Right lobe of liver (tissue), 6 donors: ENCODE results near the gene NTM. TPM values are rescaled to one million over a fixed set of nuclear protein-coding genes. Genes with fewer than 3 reads are reported as not detected.
A peak's percentile ranks its signal among the peaks of the same experiment; 100 is the strongest.

Experiments
- ATAC-seq, 4 donors: fragments of 200-7000 bp; cut with Tn5 transposase; one replicate each; pipeline ENCODE4 v1.9.1; 2020; ENCODE audit warnings: mild to moderate bottlenecking in 4 of 4, moderate library complexity in 4 of 4
- DNase-seq, 3 donors: peaks; one replicate each; pipeline ENCODE4 v3.0.0-alpha.2; 2020
- H3K27ac ChIP-seq, 3 donors: fragments of 200-600 bp; one replicate each; pipeline ENCODE4 v1.8.0; 2022
- H3K27me3 ChIP-seq, 2 donors: fragments of 200-600 bp; one replicate each; pipeline ENCODE4 v1.8.0; 2022
- H3K36me3 ChIP-seq, 4 donors: fragments of 200-600 bp; sonication (generic) in 1 of 4; one replicate each; pipeline versions ENCODE4 v1.5.1 to v1.8.0; 2017 to 2022; ENCODE audit warnings: control low read depth in 1 of 4
- H3K4me1 ChIP-seq, 4 donors: fragments of 200-600 bp; sonication (generic) in 1 of 4; one replicate each; pipeline versions ENCODE4 v1.5.1 to v1.8.0; 2017 to 2022; ENCODE audit warnings: control low read depth in 1 of 4
- H3K4me3 ChIP-seq, 3 donors: fragments of 200-600 bp; one replicate each; pipeline ENCODE4 v1.8.0; 2022
- H3K9me3 ChIP-seq, 4 donors: fragments of 200-600 bp; sonication (generic) in 1 of 4; one replicate each; pipeline versions ENCODE4 v1.5.1 to v1.8.0; 2017 to 2022; ENCODE audit warnings: control low read depth in 1 of 4
- POLR2A ChIP-seq: fragments of 450-650 bp; IDR thresholded peaks from one replicate; pipeline ENCODE4 v1.6.1; 2017; ENCODE audit warnings: antibody characterized with exemption, mild to moderate bottlenecking
- WGBS: methylation state at CpG from one replicate; pipeline ENCODE4 v1.1.6; 2018; ENCODE audit warnings: low coverage, low lambda C conversion rate; ENCODE audit not compliant: insufficient coverage; ENCODE audit errors: missing lambda C conversion rate; 5-methylcytosine and 5-hydroxymethylcytosine counted together
- intact Hi-C, 2 donors: fragments of 100-400 bp; cut with DNase I; formaldehyde crosslinking; loops; one replicate each; pipeline versions ENCODE4 v1.11.2 to v1.14.1; 2022
- total RNA-seq, 6 experiments: library from RNA; depleted of rRNA in 2 of 6; stranded (reverse); fragments of >200 nt in 2 of 6; fragmentation: NEBNext Ultra II Directional in 3 of 6; extraction: Animal tissue kit (Norgen Biotek cat#: 25700) in 3 of 6; gene quantifications; one replicate each; pipeline versions ENCODE4 v1.1.0 to v1.2.4, GENCODE V29; 2016 to 2023
- TF ChIP-seq, protein P1 (sequence below), 4 donors: fragments of 200-600 bp in 3 of 4; fragments of 450-650 bp in 1 of 4; IDR thresholded peaks; one replicate each; pipeline versions ENCODE4 v1.5.1 to v1.8.0; 2016 to 2022; ENCODE audit warnings: antibody characterized with exemption in 4 of 4, mild to moderate bottlenecking in 2 of 4
- donor health status: DM: no; HTN: yes; CAD: no.
- donor health status: DM: no; HTN: no; CAD: no.
- donor health status: DM: no; HTN: no; CAD: no.
- donor health status: DM: no; HTN: yes; CAD: no.
- donor health status: DM: no; HTN: yes; CAD: no.

NTM gene
- total RNA-seq, 6 experiments from 2014 or later: 0.35 TPM; not detected in 5

DNA sequence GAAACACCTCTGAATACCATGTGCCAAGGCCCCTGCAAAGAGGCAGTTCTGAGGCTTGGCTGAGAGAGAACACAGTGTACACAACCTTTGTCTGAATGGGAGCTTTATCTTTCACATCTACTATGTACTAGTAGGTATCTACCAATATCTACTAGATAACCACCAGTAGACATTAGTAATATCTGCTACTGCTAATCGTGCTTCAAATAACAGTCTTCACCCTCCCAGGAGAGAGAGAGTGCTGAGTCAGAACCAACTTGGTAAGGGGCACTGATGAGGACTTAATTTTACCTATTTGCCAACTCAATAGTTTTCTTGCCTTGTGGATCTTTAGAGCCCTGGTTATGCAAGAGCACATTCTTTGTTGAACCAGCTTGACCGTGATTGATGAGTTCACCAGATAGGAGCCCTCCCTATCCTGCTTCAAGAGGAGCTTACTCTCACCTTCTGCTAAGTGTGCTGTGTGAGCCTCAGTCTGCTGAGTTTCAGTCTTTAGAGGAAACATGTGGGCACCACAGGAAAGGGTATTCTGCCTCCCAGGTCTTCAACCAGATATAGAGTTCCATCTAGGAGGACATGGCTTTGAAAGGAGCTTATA, 967.5 kb downstream of the NTM start:
- TF ChIP-seq, protein P1, sequence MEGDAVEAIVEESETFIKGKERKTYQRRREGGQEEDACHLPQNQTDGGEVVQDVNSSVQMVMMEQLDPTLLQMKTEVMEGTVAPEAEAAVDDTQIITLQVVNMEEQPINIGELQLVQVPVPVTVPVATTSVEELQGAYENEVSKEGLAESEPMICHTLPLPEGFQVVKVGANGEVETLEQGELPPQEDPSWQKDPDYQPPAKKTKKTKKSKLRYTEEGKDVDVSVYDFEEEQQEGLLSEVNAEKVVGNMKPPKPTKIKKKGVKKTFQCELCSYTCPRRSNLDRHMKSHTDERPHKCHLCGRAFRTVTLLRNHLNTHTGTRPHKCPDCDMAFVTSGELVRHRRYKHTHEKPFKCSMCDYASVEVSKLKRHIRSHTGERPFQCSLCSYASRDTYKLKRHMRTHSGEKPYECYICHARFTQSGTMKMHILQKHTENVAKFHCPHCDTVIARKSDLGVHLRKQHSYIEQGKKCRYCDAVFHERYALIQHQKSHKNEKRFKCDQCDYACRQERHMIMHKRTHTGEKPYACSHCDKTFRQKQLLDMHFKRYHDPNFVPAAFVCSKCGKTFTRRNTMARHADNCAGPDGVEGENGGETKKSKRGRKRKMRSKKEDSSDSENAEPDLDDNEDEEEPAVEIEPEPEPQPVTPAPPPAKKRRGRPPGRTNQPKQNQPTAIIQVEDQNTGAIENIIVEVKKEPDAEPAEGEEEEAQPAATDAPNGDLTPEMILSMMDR (IDR thresholded peaks at IDR 0.05): no peak
- TF ChIP-seq POLR2A: no peak
- peaks cover 0 to 10% (median 0%) of the 10 kb centered on the region in 4 donors for H3K4me1 ChIP-seq
- DNase-seq (no peak), ATAC-seq (peak in 1 of 4 donors; percentile 59)
- no peaks in the 10 kb centered on the region for H3K27me3 ChIP-seq
- H3K4me3 ChIP-seq: no peak overlapping the region
- no peak overlapping the region for H3K27ac ChIP-seq
- intact Hi-C loops: no loop called here
- H3K9me3 ChIP-seq: no peaks in the 10 kb centered on the region
- 37% methylated on average over 2 of the region's 2 CpGs for WGBS
- H3K36me3 ChIP-seq: no peaks in the 10 kb centered on the region

DNA sequence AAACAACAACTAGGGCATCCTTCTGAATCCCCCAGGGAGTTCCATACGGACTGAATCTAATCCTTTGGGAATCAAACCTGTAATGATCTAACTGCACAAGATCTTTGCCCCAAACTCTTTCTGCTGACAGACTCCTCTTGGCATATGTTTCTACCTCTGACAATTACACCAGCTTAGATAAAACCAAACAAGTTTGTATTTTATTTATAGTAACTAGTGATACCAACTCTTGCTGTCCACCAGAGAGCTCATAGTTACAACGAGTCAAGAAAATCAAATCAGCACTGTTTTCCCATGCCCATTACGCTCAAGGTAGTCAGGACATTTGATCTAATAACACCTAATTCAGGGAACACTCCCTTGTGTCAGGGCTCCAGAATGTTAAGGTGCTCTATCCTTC, 972.0 kb downstream of the NTM start:
- no peaks in the 10 kb centered on the region for H3K27me3 ChIP-seq
- TF ChIP-seq, protein P1 (IDR thresholded peaks at IDR 0.05): no peak
- TF ChIP-seq POLR2A: no peak
- DNase-seq: no peak
- ATAC-seq: no peak
- no peak overlapping the region for H3K27ac ChIP-seq
- no peaks in the 10 kb centered on the region for H3K9me3 ChIP-seq
- no peak overlapping the region for H3K4me3 ChIP-seq
- intact Hi-C loops: no loop called here
- H3K4me1 ChIP-seq: peaks cover 0 to 8% (median 0%) of the 10 kb centered on the region in 4 donors
- 40% methylated on average over 3 of the region's 3 CpGs for WGBS
- H3K36me3 ChIP-seq: no peaks in the 10 kb centered on the region

DNA sequence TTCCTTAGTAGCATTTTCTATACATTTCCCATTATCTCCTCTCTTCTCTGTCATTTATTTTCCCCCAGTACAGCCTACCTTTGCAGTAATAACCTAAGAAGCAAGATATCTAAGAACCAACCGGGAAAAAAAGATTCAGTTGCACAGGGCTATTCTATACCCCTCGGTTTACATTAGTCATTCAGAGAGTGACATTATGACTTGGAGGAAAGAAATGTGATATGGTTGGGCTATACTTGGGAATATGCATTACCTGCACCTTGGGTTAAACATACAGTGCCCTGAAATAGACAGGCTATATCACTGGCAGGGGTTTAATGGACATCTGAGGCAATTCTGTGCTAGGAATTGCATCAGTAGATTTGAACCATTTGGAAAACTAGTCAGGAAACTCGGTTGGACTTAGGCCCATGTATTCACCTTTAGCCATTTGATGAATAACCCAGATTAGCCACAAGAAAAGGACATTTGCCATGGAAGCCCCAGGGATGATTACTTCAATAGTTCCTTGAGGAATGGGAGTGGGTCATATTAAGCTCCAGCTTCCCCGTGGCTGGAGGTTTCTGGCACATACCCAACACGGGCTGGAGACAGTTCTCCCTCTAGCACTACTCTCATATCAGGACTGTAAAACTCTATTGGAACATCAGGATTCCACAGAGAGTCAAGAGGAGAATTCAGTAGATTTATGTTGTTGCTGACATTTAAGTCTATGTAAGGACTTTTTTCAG, 973.2 kb downstream of the NTM start:
- Histone ChIP-seq H3K27me3 (no peaks in the 10 kb centered on the region), H3K4me3 (no peak overlapping the region), H3K9me3 (no peaks in the 10 kb centered on the region), H3K4me1 (no peaks in the 10 kb centered on the region), H3K27ac (no peak overlapping the region), H3K36me3 (no peaks in the 10 kb centered on the region)
- DNase-seq (no peak), ATAC-seq (no peak)
- 39% methylated on average over 5 of the region's 5 CpGs for WGBS
- TF ChIP-seq, protein P1 (IDR thresholded peaks at IDR 0.05): no peak
- no peak for TF ChIP-seq POLR2A
- intact Hi-C loops: no loop called here

DNA sequence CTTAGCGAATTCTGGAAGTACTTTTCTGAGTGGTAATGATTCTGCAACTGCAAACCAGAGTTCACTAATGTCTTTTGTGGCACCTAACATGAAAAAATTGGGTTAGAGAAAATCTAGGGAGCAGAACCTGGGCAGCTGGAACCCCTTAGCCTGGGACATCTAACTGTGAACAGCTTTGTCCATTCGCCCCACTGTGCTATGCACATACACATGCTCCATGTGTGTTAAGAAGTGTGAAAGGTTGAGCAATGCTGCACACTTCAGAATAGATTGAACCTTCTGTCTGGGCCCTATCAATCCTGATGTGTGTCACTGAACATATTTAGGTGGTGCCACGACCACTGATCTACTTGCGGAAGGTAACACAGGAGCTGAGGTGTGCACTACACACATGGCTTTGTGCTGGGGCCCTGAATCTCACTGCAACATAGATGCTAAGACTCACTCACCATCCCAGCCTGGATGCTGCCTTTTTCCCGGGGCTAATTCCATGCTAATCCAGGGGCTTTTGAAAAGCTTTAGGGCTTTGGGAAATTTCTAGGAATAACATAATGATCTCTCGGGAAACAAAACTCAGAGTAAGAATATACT, 976.2 kb downstream of the NTM start:
- no peaks in the 10 kb centered on the region for H3K36me3 ChIP-seq
- TF ChIP-seq, protein P1 (IDR thresholded peaks at IDR 0.05): no peak
- no peak for TF ChIP-seq POLR2A
- no peak overlapping the region for H3K27ac ChIP-seq
- no peaks in the 10 kb centered on the region for H3K9me3 ChIP-seq
- peaks cover 0 to 13% (median 6%) of the 10 kb centered on the region in 4 donors for H3K4me1 ChIP-seq
- H3K27me3 ChIP-seq: no peaks in the 10 kb centered on the region
- no peak overlapping the region for H3K4me3 ChIP-seq
- intact Hi-C loops: no loop called here
- ATAC-seq (no peak), DNase-seq (no peak)
- WGBS: 61% methylated on average over 4 of the region's 6 CpGs
